Esophagus muscularis mucosa (tissue), 4 donors: ENCODE data around the gene BRD8. TPM values are rescaled to one million over a fixed set of nuclear protein-coding genes. Genes with fewer than 3 reads are reported as not detected.

ENCODE experiments used
- DNase-seq: peaks from one replicate; pipeline ENCODE4 v3.0.0-alpha.2; 2017; ENCODE audit errors: extremely low spot score
- H3K27ac ChIP-seq, 4 donors: fragments of 200-600 bp; sonication (generic); replicated peaks in 1 of 4; 1 replicate in 3 of 4; 2 replicates in 1 of 4; pipeline ENCODE4 v1.5.1; 2016 to 2019; ENCODE audit warnings: mild to moderate bottlenecking in 1 of 4
- H3K27me3 ChIP-seq, 4 donors: fragments of 200-600 bp; sonication (generic); one replicate each; pipeline versions ENCODE4 v1.5.1 to v1.6.0; 2016 to 2019
- H3K36me3 ChIP-seq, 4 donors: fragments of 200-600 bp; sonication (generic); one replicate each; pipeline ENCODE4 v1.5.1; 2016 to 2019
- H3K4me1 ChIP-seq, 4 donors: fragments of 200-600 bp; sonication (generic); one replicate each; pipeline ENCODE4 v1.5.1; 2016 to 2019
- H3K4me3 ChIP-seq, 4 donors: fragments of 200-600 bp; sonication (generic); 1 replicate in 2 of 4; 2 replicates in 2 of 4; pipeline ENCODE4 v1.5.1; 2016 to 2019; ENCODE audit warnings: mild to moderate bottlenecking in 4 of 4, moderate library complexity in 1 of 4
- H3K9me3 ChIP-seq, 4 donors: fragments of 200-600 bp; sonication (generic); 1 replicate in 3 of 4; 2 replicates in 1 of 4; pipeline ENCODE4 v1.5.1; 2016 to 2019
- CTCF ChIP-seq, 3 experiments: fragments of 200-600 bp in 2 of 3; fragments of 450-650 bp in 1 of 3; sonication (generic) in 2 of 3; IDR thresholded peaks; one replicate each; pipeline ENCODE4 v1.5.1; 2017 to 2019; ENCODE audit warnings: antibody characterized with exemption in 3 of 3, mild to moderate bottlenecking in 2 of 3, moderate library complexity in 1 of 3
- EP300 ChIP-seq: sonication (generic); formaldehyde crosslinking; IDR thresholded peaks from one replicate; pipeline ENCODE4 v1.6.1; 2017; ENCODE audit warnings: antibody characterized with exemption
- POLR2A ChIP-seq: fragments of 450-650 bp; IDR thresholded peaks from one replicate; pipeline ENCODE4 v1.6.1; 2017; ENCODE audit warnings: antibody characterized with exemption, moderate library complexity, mild to moderate bottlenecking, low read depth
- POLR2AphosphoS5 ChIP-seq, 2 donors: sonication (generic); formaldehyde crosslinking; IDR thresholded peaks; one replicate each; pipeline ENCODE4 v1.6.1; 2017; ENCODE audit warnings: antibody characterized with exemption in 2 of 2
- WGBS: methylation state at CpG from one replicate; pipeline ENCODE4 v1.1.5; 2018; 5-methylcytosine and 5-hydroxymethylcytosine counted together
- intact Hi-C: fragments of 100-400 bp; cut with DNase I; formaldehyde crosslinking; loops from one replicate; pipeline ENCODE4 v1.15.1; 2023
- small RNA-seq, 3 donors: library from RNA; depleted of rRNA; stranded (forward); fragments of <200 nt; gene quantifications; one replicate each; pipeline ENCODE3, GENCODE V24; 2016
- total RNA-seq, 4 donors: library from RNA; depleted of rRNA; stranded (reverse); fragments of >200 nt; gene quantifications; one replicate each; pipeline versions ENCODE4 v1.1.0 to v1.2.1, GENCODE V29; 2016

The BRD8 gene
- total RNA-seq, 4 donors from 2014 or later = 27.3 to 41.5 (median 31.2) TPM

GRCh38 chr5:138093036-138093435 is 85.4 kb downstream of the BRD8 start:
- Histone ChIP-seq H3K4me3 (no peak overlapping the region), H3K4me1 (no peaks in the 10 kb centered on the region), H3K27me3 (peaks cover 0 to 9% (median 0%) of the 10 kb centered on the region in 4 donors), H3K27ac (no peak overlapping the region), H3K9me3 (no peaks in the 10 kb centered on the region), H3K36me3 (no peaks in the 10 kb centered on the region)
- intact Hi-C loops = no loop called here
- no peak for DNase-seq
- TF ChIP-seq EP300 = no peak
- no peak for TF ChIP-seq POLR2AphosphoS5 (IDR thresholded peaks at IDR 0.05)
- no peak for TF ChIP-seq POLR2A
- TF ChIP-seq CTCF (IDR thresholded peaks at IDR 0.05) = no peak
- WGBS = 68% methylated on average over 1 of the region's 1 CpG

GRCh38 chr5:138092301-138092700 is 86.1 kb downstream of the BRD8 start:
- intact Hi-C loops = no loop called here
- Histone ChIP-seq H3K36me3 (no peaks in the 10 kb centered on the region), H3K27ac (no peak overlapping the region), H3K4me3 (no peak overlapping the region), H3K9me3 (no peaks in the 10 kb centered on the region), H3K4me1 (no peaks in the 10 kb centered on the region), H3K27me3 (peaks cover 0 to 2% (median 0%) of the 10 kb centered on the region in 4 donors)
- 54% methylated on average over 1 of the region's 1 CpG for WGBS
- DNase-seq = no peak
- TF ChIP-seq EP300 = no peak
- TF ChIP-seq CTCF (IDR thresholded peaks at IDR 0.05) = no peak

- H3K9me3 ChIP-seq = no peaks in the 10 kb centered on the region
- no peak overlapping the region for H3K27ac ChIP-seq
- no peak for DNase-seq
- 84% methylated on average over 4 of the region's 4 CpGs for WGBS
- H3K27me3 ChIP-seq = no peaks in the 10 kb centered on the region
- H3K4me1 ChIP-seq = no peaks in the 10 kb centered on the region
- intact Hi-C loops = no loop called here
- H3K36me3 ChIP-seq = no peaks in the 10 kb centered on the region
- H3K4me3 ChIP-seq = no peak overlapping the region
- TF ChIP-seq EP300 (no peak), POLR2A (no peak), CTCF (IDR thresholded peaks at IDR 0.05) (no peak), POLR2AphosphoS5 (IDR thresholded peaks at IDR 0.05) (no peak)
These were observed 86.7 kb downstream of the BRD8 start for GRCh38 chr5:138091685-138092084.

Small RNA genes within 50 kb of the gene (small RNA-seq; reads per million reads assigned to genes)
- gene RNU6-460P = 0 reads per million in 3 donors
- 0 reads per million in 3 donors for gene RNU6-888P

Other genes starting within 250 kb of the BRD8 start
- gene FAM13B, start 145.6 kb downstream of the BRD8 start, total RNA-seq = 10 to 100 TPM; 50.0 to 73.1 (median 53.6) TPM
- not detected for gene WNT8A, start 94.6 kb downstream of the BRD8 start, total RNA-seq
- gene NME5, start 39.2 kb downstream of the BRD8 start, total RNA-seq = 1 to 10 TPM; 1.1 to 5.4 (median 2.5) TPM
- 1 to 10 TPM in 1 of 4 donors, under 1 TPM in 1, not detected in 2; 0.50 to 1.1 TPM for gene KIF20A, start 482 bp upstream of the BRD8 start, total RNA-seq
- gene CDC23, start 34.7 kb upstream of the BRD8 start, total RNA-seq = 10 to 100 TPM; 15.6 to 21.2 (median 20.4) TPM
- gene GFRA3, start 96.0 kb upstream of the BRD8 start, total RNA-seq = 1 to 10 TPM; 2.5 to 8.4 (median 4.2) TPM
- gene CDC25C, start 153.2 kb upstream of the BRD8 start, total RNA-seq = under 1 TPM in 1 of 4 donors, not detected in 3; 0.17 TPM
- 10 to 100 TPM; 22.4 to 40.0 (median 29.6) TPM for gene FAM53C, start 159.6 kb upstream of the BRD8 start, total RNA-seq
- 10 to 100 TPM; 61.3 to 88.8 (median 74.9) TPM for gene KDM3B, start 174.1 kb upstream of the BRD8 start, total RNA-seq